ENCODE measurements around the gene C2CD3. TPM values are rescaled to one million over a fixed set of nuclear protein-coding genes. Genes with fewer than 3 reads are reported as not detected.

C2CD3 gene
- total and polyA plus RNA-seq, 2 of the 4 experiments (the other 2 are of a cell fraction): 11.1 to 19.2 TPM

DNA sequence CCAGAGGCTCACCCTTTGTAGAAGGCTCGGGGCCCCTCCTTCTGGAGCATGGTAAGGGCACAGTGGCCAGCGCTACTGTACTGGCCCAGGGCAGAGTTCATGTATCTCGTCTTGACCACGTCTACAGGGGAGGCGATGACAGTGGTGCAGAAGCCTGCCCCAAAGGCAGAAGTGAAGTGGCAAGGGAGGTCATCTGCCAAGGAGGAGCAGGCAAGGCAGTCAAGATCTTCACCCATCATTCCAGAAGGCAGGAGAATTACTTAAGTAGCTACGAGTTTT, 195.4 kb downstream of the C2CD3 start:
- Histone ChIP-seq H3K4me3 (ENCODE audit: insufficient read depth, low read depth, low read length) (no peak overlapping the region), H2AK5ac (ENCODE audit: low read depth, low read length) (no peak overlapping the region), H4K91ac (ENCODE audit: insufficient read depth, low read depth, low read length) (no peak overlapping the region), H3K9ac (ENCODE audit: low read depth, low read length) (no peak overlapping the region), H4K5ac (ENCODE audit: low read depth, low read length) (no peak overlapping the region), H3K14ac (replicated peaks; ENCODE audit: low read depth, low read length) (no peak overlapping the region), H3K9me3 (ENCODE audit: control insufficient read depth, insufficient read depth, low read length) (no peaks in the 10 kb centered on the region), H3K4ac (ENCODE audit: low read depth, low read length) (no peak overlapping the region), H3K18ac (ENCODE audit: low read depth, low read length) (no peak overlapping the region), H3K4me1 (ENCODE audit: control insufficient read depth, insufficient read depth, low read length) (no peaks in the 10 kb centered on the region), H3K79me1 (ENCODE audit: low read depth in 1 of 2, low read length in 2 of 2) (no peaks in the 10 kb centered on the region), H2BK15ac (ENCODE audit: low read depth, low read length) (no peak overlapping the region), H4K20me1 (ENCODE audit: insufficient read depth, low read length) (no peaks in the 10 kb centered on the region), H3K56ac (ENCODE audit: extremely low read depth, insufficient read depth, low read length) (no peak overlapping the region), H2BK120ac (ENCODE audit: low read depth, low read length) (no peak overlapping the region), H4K8ac (ENCODE audit: low read depth in 2 of 2, low read length in 2 of 2) (no peak overlapping the region), H3K4me2 (ENCODE audit: low read depth, low read length) (no peak overlapping the region), H3K9me1 (ENCODE audit: insufficient read depth, low read length) (0 out of 2 replicates have a peak, but pooled peaks cover 4% of the 10 kb centered on the region), H3K36me3 (ENCODE audit: control insufficient read depth, insufficient read depth, low read length) (no peaks in the 10 kb centered on the region), H3K27ac (ENCODE audit: insufficient read depth, low read length) (no peak overlapping the region), H2AK9ac (replicated peaks; ENCODE audit: low read depth, low read length, poor library complexity) (no peak overlapping the region), H2BK20ac (ENCODE audit: low read depth, low read length) (no peak overlapping the region), H3K23ac (ENCODE audit: low read depth, low read length) (no peak overlapping the region), H2BK5ac (ENCODE audit: low read depth, low read length, poor library complexity, severe bottlenecking) (no peak overlapping the region), H2AFZ (replicated peaks; ENCODE audit: low read length, poor library complexity) (no peak overlapping the region), H3K27me3 (ENCODE audit: control insufficient read depth, insufficient read depth, low read length) (no peaks in the 10 kb centered on the region)
- in situ Hi-C loops (cut with MboI; ENCODE audit: low sequenced_read_pairs) (no loop called here), intact Hi-C loops (cut with micrococcal nuclease) (no loop called here), dilution Hi-C loops (cut with HindIII; ENCODE audit: low sequenced_read_pairs, unreplicated experiment) (no loop called here)
- TF ChIP-seq NFE2L2 (IDR thresholded peaks at IDR 0.05; ENCODE audit: low read depth, low read length): no peak
- no peak for TF ChIP-seq FOS (IDR thresholded peaks at IDR 0.05; ENCODE audit: low read depth, low read length)
- TF ChIP-seq MAZ (IDR thresholded peaks at IDR 0.05; ENCODE audit: borderline replicate concordance, low read depth, low read length): no peak
- no peak for TF ChIP-seq SMC3 (IDR thresholded peaks at IDR 0.05; ENCODE audit: low read depth, low read length)
- TF ChIP-seq MAFK (IDR thresholded peaks at IDR 0.05; ENCODE audit: low read depth, low read length): no peak
- no peak for TF ChIP-seq RCOR1 (IDR thresholded peaks at IDR 0.05; ENCODE audit: insufficient replicate concordance, low read length)
- no peak for TF ChIP-seq RAD21 (IDR thresholded peaks at IDR 0.05; ENCODE audit: low read length)
- TF ChIP-seq CEBPB (IDR thresholded peaks at IDR 0.05; ENCODE audit: low read depth, low read length): no peak
- no peak for TF ChIP-seq MXI1 (IDR thresholded peaks at IDR 0.05; ENCODE audit: borderline replicate concordance, low read depth, low read length)
- 78% methylated on average over 4 of the region's 6 CpGs; no CpG with 5 or more reads in 1 of the 2 experiments for WGBS, 2 experiments (ENCODE audit: extremely low coverage in 2 of 2, insufficient read length in 1 of 2)
- no peak for DNase-seq
- ChIA-PET POLR2A (ENCODE audit: unreplicated experiment) (no interaction called here), CTCF (no interaction called here)
- no TSS peak for BruUV-seq (replicated peaks)
- ATAC-seq (ENCODE audit: low read depth): no peak
